Nephron progenitor cell (in vitro differentiated cells): Measurements from ENCODE around the gene AP5M1.

Experiments
- DNase-seq: peaks from one replicate; pipeline ENCODE4 v3.0.0; 2021
- H3K27ac Mint-ChIP-seq: 2 replicates; pipeline ENCODE4 v1.8.0; 2021; ENCODE audit warnings: mild to moderate bottlenecking, moderate library complexity, mixed read lengths
- H3K27me3 Mint-ChIP-seq: 2 replicates; pipeline ENCODE4 v1.8.0; 2021; ENCODE audit warnings: mild to moderate bottlenecking, low read depth, mixed read lengths; ENCODE audit not compliant: poor library complexity
- H3K36me3 Mint-ChIP-seq: 2 replicates; pipeline ENCODE4 v1.8.0; 2021; ENCODE audit warnings: low read depth, mixed read lengths
- H3K4me1 Mint-ChIP-seq: 2 replicates; pipeline ENCODE4 v1.8.0; 2021; ENCODE audit warnings: mixed read lengths
- H3K4me3 Mint-ChIP-seq: 2 replicates; pipeline ENCODE4 v1.8.0; 2021; ENCODE audit warnings: mild to moderate bottlenecking, moderate library complexity, mixed read lengths
- H3K9me3 Mint-ChIP-seq: 2 replicates; pipeline ENCODE4 v1.8.0; 2021; ENCODE audit warnings: mild to moderate bottlenecking, moderate library complexity, mixed read lengths
- CTCF ChIP-seq: fragments of 200-600 bp; sonication (generic); IDR thresholded peaks from 2 replicates; pipeline ENCODE4 v1.5.0; 2021; ENCODE audit warnings: antibody characterized with exemption

Gene AP5M1

GRCh38 chr14:57261604-57262003 is 7.2 kb upstream of the AP5M1 start:
- Mint-ChIP-seq H3K9me3 (peaks cover 11% of the 10 kb centered on the region), H3K4me1 (peaks cover 23% of the 10 kb centered on the region), H3K36me3 (peaks cover 48% of the 10 kb centered on the region), H3K27ac (no peak overlapping the region), H3K4me3 (no peak overlapping the region), H3K27me3 (no peaks in the 10 kb centered on the region)
- no peak for TF ChIP-seq CTCF
- DNase-seq: no peak

DNA sequence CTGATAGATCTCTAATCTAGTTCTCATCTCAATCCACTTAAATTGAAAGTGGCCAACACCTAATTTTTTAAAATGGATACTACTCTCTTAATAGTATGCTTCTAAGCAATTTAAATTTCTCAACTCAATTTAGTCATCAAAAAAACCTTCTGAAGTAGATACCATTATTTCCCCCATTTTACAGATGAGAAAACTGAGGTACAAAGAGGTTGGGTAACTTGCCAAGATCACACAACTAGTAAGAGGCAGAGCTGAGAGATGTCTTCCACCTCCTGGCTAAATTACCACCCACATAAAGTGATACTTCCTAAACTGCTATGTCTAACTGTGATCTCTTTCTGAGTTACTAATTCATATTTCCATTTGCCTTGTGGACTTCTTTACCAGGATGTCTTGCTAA is 6.7 kb upstream of the AP5M1 start:
- DNase-seq: no peak
- Mint-ChIP-seq H3K27me3 (no peaks in the 10 kb centered on the region), H3K27ac (no peak overlapping the region), H3K9me3 (peaks cover 11% of the 10 kb centered on the region), H3K4me3 (no peak overlapping the region), H3K4me1 (peaks cover 28% of the 10 kb centered on the region), H3K36me3 (peaks cover 43% of the 10 kb centered on the region)
- no peak for TF ChIP-seq CTCF

GRCh38 chr14:57266065-57266464 is 2.7 kb upstream of the AP5M1 start:
- H3K27me3 Mint-ChIP-seq: no peaks in the 10 kb centered on the region
- no peaks in the 10 kb centered on the region for H3K9me3 Mint-ChIP-seq
- no peak for DNase-seq
- peak overlapping the region; percentile 63 for H3K4me3 Mint-ChIP-seq
- no peak for TF ChIP-seq CTCF
- H3K27ac Mint-ChIP-seq: no peak overlapping the region
- peaks cover 52% of the 10 kb centered on the region for H3K4me1 Mint-ChIP-seq
- H3K36me3 Mint-ChIP-seq: peaks cover 27% of the 10 kb centered on the region

DNA sequence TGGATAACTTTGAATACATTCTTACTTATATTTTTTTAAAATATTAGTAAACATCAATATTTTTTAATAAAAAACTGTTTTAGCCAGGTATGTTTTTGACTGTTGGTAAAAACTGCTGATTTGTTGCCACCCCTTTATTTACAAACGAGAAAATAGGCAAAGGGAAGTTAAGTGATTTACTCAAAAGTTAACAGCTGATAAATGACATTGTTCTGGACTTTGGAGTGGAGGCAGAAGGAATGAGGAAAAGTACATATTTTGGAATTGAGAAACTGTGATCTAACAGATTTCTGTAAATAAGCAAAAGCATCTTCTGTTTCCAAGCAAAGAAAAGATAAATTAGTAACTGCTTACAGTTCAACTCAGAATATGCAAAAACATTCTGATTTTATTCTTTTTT is 4.5 kb downstream of the AP5M1 start:
- peaks cover 28% of the 10 kb centered on the region for H3K4me1 Mint-ChIP-seq
- no peaks in the 10 kb centered on the region for H3K27me3 Mint-ChIP-seq
- peaks cover 54% of the 10 kb centered on the region for H3K36me3 Mint-ChIP-seq
- no peak overlapping the region for H3K27ac Mint-ChIP-seq
- H3K9me3 Mint-ChIP-seq: no peaks in the 10 kb centered on the region
- TF ChIP-seq CTCF: no peak
- no peak overlapping the region for H3K4me3 Mint-ChIP-seq
- DNase-seq: no peak

- Mint-ChIP-seq H3K27me3 (no peaks in the 10 kb centered on the region), H3K27ac (no peak overlapping the region), H3K9me3 (no peaks in the 10 kb centered on the region), H3K36me3 (peaks cover 54% of the 10 kb centered on the region), H3K4me3 (no peak overlapping the region), H3K4me1 (peaks cover 21% of the 10 kb centered on the region)
- DNase-seq: no peak
- TF ChIP-seq CTCF: no peak
Observed at GRCh38 chr14:57274551-57274950, 5.8 kb downstream of the AP5M1 start.

DNA sequence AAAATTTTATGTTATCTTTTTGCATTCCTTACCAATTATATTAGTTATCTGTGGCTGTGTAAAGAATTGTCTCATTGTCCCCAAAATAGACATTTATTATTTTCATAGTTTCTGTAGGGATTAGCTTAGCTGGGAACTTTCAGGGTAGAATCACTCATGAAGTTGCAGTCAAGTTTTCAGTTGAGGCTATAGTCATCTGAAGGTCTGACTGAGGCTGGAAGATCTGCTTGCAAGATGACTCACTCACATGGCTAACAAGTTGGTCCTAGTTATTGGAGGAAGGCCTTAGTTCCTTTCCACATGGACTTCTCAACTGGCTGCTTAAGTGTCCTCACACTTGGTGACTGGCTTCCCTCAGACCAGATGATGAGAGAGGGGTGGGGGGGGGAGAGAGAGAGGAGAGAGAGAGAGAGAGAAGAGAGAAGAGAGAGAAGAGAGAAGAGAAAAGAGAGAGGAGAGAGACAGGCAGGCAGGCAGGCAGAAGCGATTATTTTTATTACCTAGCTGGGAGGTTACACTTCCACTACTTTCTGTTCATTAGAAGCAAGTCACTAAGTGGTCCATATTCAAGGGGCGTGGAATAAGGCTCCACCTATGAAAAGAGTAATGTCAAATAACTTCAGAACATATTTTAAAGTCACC is 6.4 kb downstream of the AP5M1 start:
- no peaks in the 10 kb centered on the region for H3K27me3 Mint-ChIP-seq
- no peak overlapping the region for H3K27ac Mint-ChIP-seq
- no peaks in the 10 kb centered on the region for H3K9me3 Mint-ChIP-seq

More for the DNA sequence above, 6.4 kb downstream of the AP5M1 start:
- Mint-ChIP-seq H3K4me1 (peaks cover 18% of the 10 kb centered on the region), H3K36me3 (peaks cover 53% of the 10 kb centered on the region), H3K4me3 (no peak overlapping the region)
- no peak for DNase-seq
- TF ChIP-seq CTCF: no peak
